ENCODE data around the gene CORO6. TPM values are rescaled to one million over a fixed set of nuclear protein-coding genes. Genes with fewer than 3 reads are reported as not detected.

Gene CORO6
- total and polyA plus RNA-seq, 8 donors: 1.1 to 53.1 (median 14.2) TPM

GRCh38 chr17:29584452-29585079 lies 38.1 kb downstream of the CORO6 start:
- H3K4me1 ChIP-seq: peaks cover 20 to 62% (median 46%) of the 10 kb centered on the region in 4 donors
- H3K36me3 ChIP-seq: peaks cover 18 to 33% (median 33%) of the 10 kb centered on the region in 4 donors
- H3K27me3 ChIP-seq: no peaks in the 10 kb centered on the region
- TF ChIP-seq EP300 (IDR thresholded peaks at IDR 0.05) (no peak), POLR2AphosphoS5 (IDR thresholded peaks at IDR 0.05) (no peak), CTCF (IDR thresholded peaks at IDR 0.05) (no peak), POLR2A (IDR thresholded peaks at IDR 0.05) (no peak)
- no peak overlapping the region for H3K4me3 ChIP-seq
- peak in 1 of 2 donors; percentile 45 for DNase-seq
- intact Hi-C loops (cut with DNase I; ENCODE audit: low total_unique reads): no loop called here
- H3K27ac ChIP-seq: peak overlapping the region in 4 of 5 donors; percentile 53 to 80 (median 59)
- no peaks in the 10 kb centered on the region for H3K9me3 ChIP-seq
- WGBS, 5 donors: 66 to 84% (median 79%) methylated on average over 11 to 12 of the region's 12 CpGs

DNA sequence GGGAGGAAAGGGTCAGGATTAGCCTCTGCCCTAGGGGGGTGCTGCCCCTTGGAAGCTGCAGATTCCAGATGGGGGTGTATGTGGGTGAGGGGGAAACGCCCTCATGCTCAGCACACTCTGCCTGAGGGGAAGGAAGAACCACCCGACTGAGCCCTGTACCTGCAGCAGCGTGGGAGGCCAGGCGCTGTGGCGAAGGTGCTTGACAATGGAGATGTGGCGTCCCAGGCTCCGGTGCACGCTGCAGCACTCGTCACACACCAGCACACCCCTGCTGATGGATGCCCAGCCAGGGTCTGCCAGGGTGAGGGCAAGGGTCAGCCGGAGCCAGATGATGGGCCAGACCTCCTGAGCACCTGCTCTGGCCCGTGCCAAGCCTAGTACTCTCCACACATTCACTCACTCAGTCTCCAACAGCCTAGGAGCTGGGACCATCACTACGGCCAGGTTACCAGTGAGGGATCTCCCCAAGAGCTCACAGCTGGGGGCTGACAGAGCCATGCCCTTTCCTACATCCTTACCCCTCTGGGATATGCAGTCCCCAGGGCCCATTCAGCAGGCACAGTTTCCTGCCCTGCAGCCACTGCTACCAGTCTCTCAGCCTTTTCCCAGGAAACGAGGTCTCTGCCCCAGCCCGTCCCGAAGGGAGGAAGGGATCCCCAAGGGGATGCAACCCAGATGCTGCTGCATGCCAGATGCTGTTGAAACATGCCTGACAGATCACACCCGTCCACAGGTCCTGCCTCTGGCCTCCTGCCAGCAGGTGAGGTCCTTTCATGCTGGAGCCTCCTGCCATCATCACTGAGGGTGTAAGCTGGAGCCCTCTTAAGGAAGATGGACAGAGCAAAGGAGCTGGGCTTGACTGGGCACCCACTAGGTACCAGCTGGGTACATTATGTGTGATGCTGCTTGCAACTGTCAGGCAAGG lies 39.1 kb downstream of the CORO6 start:
- WGBS, 5 donors: 83 to 95% (median 87%) methylated on average over 11 to 16 of the region's 16 CpGs
- H3K4me3 ChIP-seq: no peak overlapping the region
- intact Hi-C loops (cut with DNase I; ENCODE audit: low total_unique reads): no loop called here
- H3K36me3 ChIP-seq: peaks cover 18 to 42% (median 40%) of the 10 kb centered on the region in 4 donors
- TF ChIP-seq POLR2A (IDR thresholded peaks at IDR 0.05): no peak
- TF ChIP-seq EP300 (IDR thresholded peaks at IDR 0.05): no peak
- no peak for TF ChIP-seq POLR2AphosphoS5 (IDR thresholded peaks at IDR 0.05)
- TF ChIP-seq CTCF (IDR thresholded peaks at IDR 0.05): no peak
- H3K27ac ChIP-seq: peak overlapping the region in 3 of 5 donors; percentile 55 to 80 (median 63)
- H3K4me1 ChIP-seq: peaks cover 18 to 61% (median 43%) of the 10 kb centered on the region in 4 donors
- H3K9me3 ChIP-seq: no peaks in the 10 kb centered on the region
- peak in 1 of 2 donors; percentile 16 for DNase-seq
- no peaks in the 10 kb centered on the region for H3K27me3 ChIP-seq

DNA sequence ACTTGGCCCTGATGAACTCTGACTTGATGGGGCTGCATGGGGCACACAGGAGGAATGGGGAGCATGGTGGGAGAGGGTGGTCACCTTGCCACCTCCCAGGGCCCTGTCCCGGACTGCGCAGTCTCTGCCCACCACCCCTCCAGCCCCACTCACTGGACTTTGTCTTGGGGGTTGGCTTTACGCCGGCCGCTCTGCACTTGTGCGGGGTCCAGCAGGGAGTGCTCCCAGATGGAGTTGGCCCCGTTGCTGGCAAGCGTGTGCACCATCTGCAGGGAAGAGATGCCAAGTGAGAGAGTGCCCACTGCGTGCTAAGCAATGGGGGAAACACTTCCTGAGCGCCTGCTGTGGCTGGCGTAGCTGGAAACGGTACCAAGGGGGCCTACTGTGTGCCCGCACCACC lies 39.9 kb downstream of the CORO6 start:
- intact Hi-C loops (cut with DNase I; ENCODE audit: low total_unique reads): no loop called here
- no peak for TF ChIP-seq EP300 (IDR thresholded peaks at IDR 0.05)
- no peak for TF ChIP-seq POLR2A (IDR thresholded peaks at IDR 0.05)
- no peak for TF ChIP-seq CTCF (IDR thresholded peaks at IDR 0.05)
- TF ChIP-seq POLR2AphosphoS5 (IDR thresholded peaks at IDR 0.05): no peak
- peaks cover 10 to 57% (median 38%) of the 10 kb centered on the region in 4 donors for H3K4me1 ChIP-seq
- no peak overlapping the region for H3K4me3 ChIP-seq
- no peaks in the 10 kb centered on the region for H3K9me3 ChIP-seq
- no peaks in the 10 kb centered on the region for H3K27me3 ChIP-seq
- 89 to 99% (median 93%) methylated on average over 12 to 13 of the region's 13 CpGs for WGBS, 5 donors
- DNase-seq: peak in 1 of 2 donors; percentile 15
- peaks cover 21 to 50% (median 48%) of the 10 kb centered on the region in 4 donors for H3K36me3 ChIP-seq
- H3K27ac ChIP-seq: no peak overlapping the region

- Histone ChIP-seq H3K4me3 (no peak overlapping the region), H3K9me3 (no peaks in the 10 kb centered on the region), H3K27ac (no peak overlapping the region), H3K27me3 (no peaks in the 10 kb centered on the region), H3K36me3 (peaks cover 25 to 55% (median 53%) of the 10 kb centered on the region in 4 donors), H3K4me1 (peaks cover 6 to 57% (median 37%) of the 10 kb centered on the region in 4 donors)
- WGBS, 5 donors: 78 to 89% (median 84%) methylated on average over 8 to 10 of the region's 10 CpGs
- intact Hi-C loops (cut with DNase I; ENCODE audit: low total_unique reads): no loop called here
- DNase-seq: peak in 1 of 2 donors; percentile 2
- TF ChIP-seq EP300 (IDR thresholded peaks at IDR 0.05): no peak
- TF ChIP-seq CTCF (IDR thresholded peaks at IDR 0.05): no peak
- no peak for TF ChIP-seq POLR2A (IDR thresholded peaks at IDR 0.05)
- no peak for TF ChIP-seq POLR2AphosphoS5 (IDR thresholded peaks at IDR 0.05)
Measured at GRCh38 chr17:29582254-29582765, 40.4 kb downstream of the CORO6 start.
